Gastrocnemius medialis (tissue), 4 donors: ENCODE measurements around the gene TUBA3C. TPM values are rescaled to one million over a fixed set of nuclear protein-coding genes. Genes with fewer than 3 reads are reported as not detected.
"Not testable (repeated sequence)": the region's sequence is repeated elsewhere in the genome, so short reads cannot be mapped to it uniquely, and the experiment has no call there.

Experiments
- ATAC-seq, 2 donors: fragments of 150-250 bp; one replicate each; pipeline ENCODE4 v1.9.1; 2016
- DNase-seq, 2 donors: peaks; one replicate each; pipeline ENCODE4 v3.0.0-alpha.2; 2019
- H3K27ac ChIP-seq, 4 donors: fragments of 200-600 bp; sonication (generic); 1 replicate in 1 of 4; 2 replicates in 3 of 4; pipeline ENCODE4 v1.5.1; 2016 to 2018; ENCODE audit warnings: mild to moderate bottlenecking in 2 of 4, moderate library complexity in 1 of 4
- H3K27me3 ChIP-seq, 3 donors: fragments of 200-600 bp; sonication (generic) in 2 of 3; 1 replicate in 1 of 3; 2 replicates in 2 of 3; pipeline versions ENCODE4 v1.5.1 to v1.6.0; 2016 to 2019; ENCODE audit warnings: mild to moderate bottlenecking in 1 of 3, moderate library complexity in 1 of 3
- H3K36me3 ChIP-seq, 2 donors: fragments of 200-600 bp; sonication (generic) in 1 of 2; one replicate each; pipeline ENCODE4 v1.5.1; 2017 to 2018
- H3K4me1 ChIP-seq, 2 donors: fragments of 200-600 bp; sonication (generic) in 1 of 2; one replicate each; pipeline ENCODE4 v1.5.1; 2016 to 2017; ENCODE audit warnings: mild to moderate bottlenecking in 2 of 2
- H3K4me3 ChIP-seq, 4 donors: fragments of 200-600 bp; sonication (generic) in 3 of 4; 1 replicate in 1 of 4; 2 replicates in 3 of 4; pipeline ENCODE4 v1.5.1; 2016 to 2019; ENCODE audit warnings: mild to moderate bottlenecking in 2 of 4
- H3K9me3 ChIP-seq, 3 donors: fragments of 200-600 bp; sonication (generic) in 2 of 3; 1 replicate in 1 of 3; 2 replicates in 2 of 3; pipeline ENCODE4 v1.5.1; 2016 to 2019
- CTCF ChIP-seq, 5 experiments: fragments of 450-650 bp in 3 of 5; fragments of 200-600 bp in 2 of 5; sonication (generic) in 2 of 5; IDR thresholded peaks in 4 of 5; conservative IDR thresholded peaks in 1 of 5; 1 replicate in 4 of 5; 2 replicates in 1 of 5; pipeline ENCODE4 v1.5.1; 2016 to 2019; ENCODE audit warnings: antibody characterized with exemption in 5 of 5, mild to moderate bottlenecking in 3 of 5, moderate library complexity in 3 of 5
- POLR2A ChIP-seq, 2 donors: fragments of 450-650 bp; IDR thresholded peaks; one replicate each; pipeline ENCODE4 v1.6.1; 2017; ENCODE audit warnings: antibody characterized with exemption in 2 of 2, mild to moderate bottlenecking in 2 of 2, moderate library complexity in 2 of 2
- in situ Hi-C, 4 donors: fragments of 200-750 bp; cut with MboI; loops; one replicate each; pipeline versions ENCODE4 v1.15.0 to v1.8.0; 2017; ENCODE audit warnings: low sequenced_read_pairs in 4 of 4
- intact Hi-C: fragments of 100-400 bp; cut with DNase I; formaldehyde crosslinking; loops from one replicate; pipeline ENCODE4 v1.15.1; 2023; ENCODE audit warnings: low total_unique reads
- total RNA-seq, 4 donors: library from RNA; depleted of rRNA; stranded (reverse); fragments of >200 nt; gene quantifications; one replicate each; pipeline versions ENCODE4 v1.1.0 to v1.2.3, GENCODE V29; 2016

TUBA3C gene
- not detected for total RNA-seq

GRCh38 chr13:19181621-19182485, at the start of gene TUBA3C:
Gene TUBA3C (minus strand): TSS chr13:19181824. CDS start chr13:19181747, 77 bp downstream.
- Histone ChIP-seq H3K4me1 (no peaks in the 10 kb centered on the region), H3K27me3 (no peaks in the 10 kb centered on the region), H3K4me3 (no peak within 1 kb of the TSS), H3K27ac (no peak within 1 kb of the TSS), H3K36me3 (no peaks in the 10 kb centered on the region), H3K9me3 (no peaks in the 10 kb centered on the region)
- TF ChIP-seq POLR2A (IDR thresholded peaks at IDR 0.05) (no peak), CTCF (IDR thresholded peaks at IDR 0.05 in 4 of 5, conservative IDR thresholded peaks at IDR 0.05 in 1 of 5) (no peak)
- in situ Hi-C loops = no loop called here
- intact Hi-C loops = no loop called here
- ATAC-seq = no peak
- DNase-seq = no peak

GRCh38 chr13:19207413-19207812, 25.8 kb upstream of the TUBA3C start:
- DNase-seq, H3K4me1 ChIP-seq, ATAC-seq, H3K27me3 ChIP-seq, H3K9me3 ChIP-seq, H3K4me3 ChIP-seq, intact Hi-C loops, H3K36me3 ChIP-seq, H3K27ac ChIP-seq: not testable (repeated sequence)
- in situ Hi-C loops = loop anchor here in 2 of 4 donors (10.0 kb wide), 1 partner anchor 497 kb away; no protein-coding TSS in a partner anchor

DNA sequence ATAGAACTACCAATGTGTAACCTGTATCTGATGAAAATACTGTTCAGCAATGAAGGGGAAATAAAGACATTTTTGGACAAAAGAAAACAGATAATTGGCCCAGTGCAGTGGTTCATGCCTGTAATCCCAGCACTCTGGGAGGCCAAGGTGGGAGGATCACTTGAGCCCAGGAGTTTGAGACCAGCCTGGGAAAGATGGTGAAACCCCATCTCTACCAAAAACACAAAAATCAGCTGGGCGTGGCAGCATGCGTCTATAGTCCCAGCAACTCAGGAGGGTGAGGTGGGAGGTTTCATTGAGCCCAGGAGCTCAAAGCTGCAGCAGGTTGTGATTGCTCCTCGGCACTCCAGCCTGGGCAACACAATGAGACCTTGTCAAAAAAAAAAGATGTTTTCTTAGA, 11.0 kb upstream of the TUBA3C start:
- intact Hi-C loops, H3K9me3 ChIP-seq, ATAC-seq, H3K4me3 ChIP-seq, H3K27ac ChIP-seq, DNase-seq, in situ Hi-C loops, H3K4me1 ChIP-seq, H3K36me3 ChIP-seq, H3K27me3 ChIP-seq: not testable (repeated sequence)

DNA sequence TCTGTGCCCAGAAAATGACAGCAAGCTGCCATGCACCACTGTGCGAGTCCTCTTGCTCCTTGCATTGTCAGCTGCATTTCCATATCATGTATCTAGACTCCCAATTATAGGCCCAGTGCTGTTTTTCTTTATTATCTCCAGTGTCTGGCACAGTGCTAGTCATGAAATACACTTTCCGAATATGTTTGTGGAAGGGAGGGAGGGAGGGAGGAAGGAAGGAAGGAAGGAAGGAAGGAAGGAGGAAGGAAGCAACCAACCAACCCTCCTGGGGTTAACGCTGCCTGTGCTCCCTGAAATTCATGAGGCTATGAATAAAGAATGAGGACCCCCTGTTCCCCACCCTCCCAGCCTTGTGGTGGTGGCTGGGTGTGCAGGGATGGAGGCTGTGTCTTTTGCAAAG, 8.3 kb upstream of the TUBA3C start:
- ATAC-seq, H3K4me1 ChIP-seq, H3K36me3 ChIP-seq, intact Hi-C loops, H3K9me3 ChIP-seq, in situ Hi-C loops, DNase-seq, H3K4me3 ChIP-seq, H3K27me3 ChIP-seq, H3K27ac ChIP-seq: not testable (repeated sequence)

DNA sequence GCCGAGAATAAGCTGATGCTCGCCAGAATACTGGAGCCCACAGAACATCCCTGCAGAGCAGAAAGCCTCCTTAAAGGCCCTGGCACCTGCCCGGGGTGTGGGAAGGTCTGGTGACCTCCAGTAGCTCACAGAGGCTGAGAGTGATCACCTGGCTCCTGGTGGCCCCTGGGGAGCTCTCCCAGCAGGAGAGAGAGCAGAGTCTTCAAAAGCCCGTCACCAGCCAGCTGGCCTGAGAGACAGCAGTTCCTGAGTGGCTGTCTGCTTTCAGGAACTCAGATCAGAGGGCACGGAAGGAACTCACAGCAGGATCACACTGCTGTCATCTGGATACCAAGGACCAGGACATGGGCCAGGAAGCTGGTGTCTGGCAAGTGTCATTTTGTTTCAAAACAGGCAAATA, 7.7 kb upstream of the TUBA3C start:
- intact Hi-C loops, H3K36me3 ChIP-seq, H3K9me3 ChIP-seq, DNase-seq, in situ Hi-C loops, H3K27me3 ChIP-seq, H3K4me1 ChIP-seq, H3K4me3 ChIP-seq, H3K27ac ChIP-seq, ATAC-seq: not testable (repeated sequence)

DNA sequence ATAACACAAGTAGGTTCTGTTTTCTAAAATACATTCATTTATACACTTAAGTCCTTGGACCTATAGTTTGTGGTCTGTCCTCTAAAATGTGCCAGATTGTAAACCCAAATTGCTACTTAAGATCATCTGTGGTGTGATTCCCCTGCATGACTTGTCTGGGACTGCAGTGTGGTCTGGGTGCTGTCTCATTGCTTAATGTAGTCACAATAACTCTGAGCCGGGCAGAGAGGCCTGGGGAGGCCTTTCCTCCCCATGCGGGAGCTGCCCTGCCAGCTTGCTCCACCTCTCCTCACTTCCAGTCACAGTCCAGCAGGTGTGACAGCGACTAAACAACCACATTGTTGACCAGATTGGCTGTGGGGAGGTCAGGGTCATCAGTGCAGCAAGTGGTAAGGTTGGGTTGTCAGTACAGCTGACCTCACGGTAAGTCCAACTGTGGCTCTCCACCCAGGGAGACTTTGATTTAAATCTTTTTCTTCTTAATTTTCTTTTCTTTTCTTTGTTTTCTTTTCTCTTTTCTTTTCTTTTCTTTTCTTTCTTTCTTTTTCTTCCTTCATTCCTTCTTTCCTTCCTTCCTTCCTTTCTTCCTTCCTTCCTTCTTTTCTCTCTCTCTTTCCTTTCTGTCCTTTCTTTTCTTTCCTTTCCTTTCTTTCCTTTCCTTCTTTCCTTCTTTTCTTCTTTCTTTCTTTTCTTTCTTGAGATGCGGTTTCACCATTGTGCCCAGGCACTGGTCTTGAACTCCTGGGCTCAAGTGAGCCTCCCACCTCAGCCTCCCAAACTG, 4.4 kb upstream of the TUBA3C start:
- intact Hi-C loops = no loop called here
- DNase-seq = no peak
- Histone ChIP-seq H3K9me3 (no peaks in the 10 kb centered on the region), H3K27ac (no peak overlapping the region), H3K4me3 (no peak overlapping the region), H3K4me1 (no peaks in the 10 kb centered on the region), H3K36me3 (no peaks in the 10 kb centered on the region), H3K27me3 (no peaks in the 10 kb centered on the region)
- no peak for ATAC-seq
- in situ Hi-C loops = no loop called here
- TF ChIP-seq POLR2A (IDR thresholded peaks at IDR 0.05) = no peak
- TF ChIP-seq CTCF (IDR thresholded peaks at IDR 0.05 in 4 of 5, conservative IDR thresholded peaks at IDR 0.05 in 1 of 5) = no peak
